ENCODE data around the gene GPER1. TPM values are rescaled to one million over a fixed set of nuclear protein-coding genes. Genes with fewer than 3 reads are reported as not detected.
"Not testable (repeated sequence)": the region's sequence is repeated elsewhere in the genome, so short reads cannot be mapped to it uniquely, and the experiment has no call there.

Gene GPER1
- total RNA-seq, 1 experiment from 2014 or later = not detected

- Histone ChIP-seq H3K9me3 (replicated peaks) (no peaks in the 10 kb centered on the region), H3K36me3 (no peaks in the 10 kb centered on the region), H3K27me3 (no peaks in the 10 kb centered on the region), H3K4me3 (no peak overlapping the region), H3K27ac (no peak overlapping the region), H3K4me1 (no peaks in the 10 kb centered on the region)
- no peak for DNase-seq
These were observed 14.6 kb upstream of the GPER1 start for GRCh38 chr7:1073142-1073977.

GRCh38 chr7:1074018-1074417 lies 13.9 kb upstream of the GPER1 start:
- not testable (repeated sequence) for H3K9me3 ChIP-seq (replicated peaks); H3K4me1 ChIP-seq; DNase-seq; H3K27me3 ChIP-seq; H3K27ac ChIP-seq; H3K4me3 ChIP-seq; H3K36me3 ChIP-seq

GRCh38 chr7:1074593-1075431 lies 13.1 kb upstream of the GPER1 start:
- Histone ChIP-seq H3K36me3 (no peaks in the 10 kb centered on the region), H3K4me3 (no peak overlapping the region), H3K4me1 (peaks cover 2% of the 10 kb centered on the region), H3K27ac (no peak overlapping the region), H3K9me3 (replicated peaks) (no peaks in the 10 kb centered on the region), H3K27me3 (no peaks in the 10 kb centered on the region)
- DNase-seq = no peak

- H3K4me3 ChIP-seq = no peak overlapping the region
- H3K36me3 ChIP-seq = no peaks in the 10 kb centered on the region
- H3K27ac ChIP-seq = no peak overlapping the region
- no peaks in the 10 kb centered on the region for H3K27me3 ChIP-seq
- DNase-seq = no peak
- H3K9me3 ChIP-seq (replicated peaks) = no peaks in the 10 kb centered on the region
- peaks cover 17% of the 10 kb centered on the region for H3K4me1 ChIP-seq
These were observed 11.5 kb upstream of the GPER1 start for GRCh38 chr7:1076184-1077072.

- no peaks in the 10 kb centered on the region for H3K9me3 ChIP-seq (replicated peaks)
These were observed 9.4 kb upstream of the GPER1 start for GRCh38 chr7:1078519-1078918.

GRCh38 chr7:1078985-1079384 lies 8.9 kb upstream of the GPER1 start:
- H3K4me1 ChIP-seq = peaks cover 23% of the 10 kb centered on the region

More at GRCh38 chr7:1078519-1078918, 9.4 kb upstream of the GPER1 start:
- Histone ChIP-seq H3K4me3 (no peak overlapping the region), H3K27ac (no peak overlapping the region), H3K36me3 (no peaks in the 10 kb centered on the region), H3K4me1 (peaks cover 23% of the 10 kb centered on the region), H3K27me3 (no peaks in the 10 kb centered on the region)
- no peak for DNase-seq

GRCh38 chr7:1079546-1079945 lies 8.4 kb upstream of the GPER1 start:
- Histone ChIP-seq H3K4me3 (no peak overlapping the region), H3K27ac (no peak overlapping the region), H3K9me3 (replicated peaks) (no peaks in the 10 kb centered on the region), H3K4me1 (peaks cover 23% of the 10 kb centered on the region), H3K27me3 (no peaks in the 10 kb centered on the region), H3K36me3 (no peaks in the 10 kb centered on the region)
- no peak for DNase-seq

More at GRCh38 chr7:1078985-1079384, 8.9 kb upstream of the GPER1 start:
- H3K27me3 ChIP-seq = no peaks in the 10 kb centered on the region
- H3K9me3 ChIP-seq (replicated peaks) = no peaks in the 10 kb centered on the region
- DNase-seq = no peak
- H3K27ac ChIP-seq = no peak overlapping the region
- no peak overlapping the region for H3K4me3 ChIP-seq
- H3K36me3 ChIP-seq = no peaks in the 10 kb centered on the region

GRCh38 chr7:1080252-1080920 lies 7.5 kb upstream of the GPER1 start:
- Histone ChIP-seq H3K9me3 (replicated peaks) (no peaks in the 10 kb centered on the region), H3K4me3 (no peak overlapping the region), H3K27ac (peak overlapping the region; percentile 50), H3K27me3 (no peaks in the 10 kb centered on the region), H3K4me1 (peaks cover 23% of the 10 kb centered on the region), H3K36me3 (no peaks in the 10 kb centered on the region)
- peak; percentile 34 to 51 for DNase-seq

- no peaks in the 10 kb centered on the region for H3K9me3 ChIP-seq (replicated peaks)
- no peaks in the 10 kb centered on the region for H3K36me3 ChIP-seq
- H3K27ac ChIP-seq = peak overlapping the region; percentile 50; the same call in 1 of the 2 replicates
- no peak overlapping the region for H3K4me3 ChIP-seq
- peaks cover 23% of the 10 kb centered on the region for H3K4me1 ChIP-seq
- H3K27me3 ChIP-seq = no peaks in the 10 kb centered on the region
- no peak for DNase-seq
These were observed 7.0 kb upstream of the GPER1 start for GRCh38 chr7:1080921-1081255.

GRCh38 chr7:1081336-1081735 lies 6.6 kb upstream of the GPER1 start:
- H3K27me3 ChIP-seq = no peaks in the 10 kb centered on the region
- no peak for DNase-seq
- H3K36me3 ChIP-seq = no peaks in the 10 kb centered on the region
- peaks cover 23% of the 10 kb centered on the region for H3K4me1 ChIP-seq
- H3K27ac ChIP-seq = no peak overlapping the region
- H3K4me3 ChIP-seq = no peak overlapping the region
- no peaks in the 10 kb centered on the region for H3K9me3 ChIP-seq (replicated peaks)

GRCh38 chr7:1081931-1082401 lies 5.9 kb upstream of the GPER1 start:
- Histone ChIP-seq H3K27me3 (no peaks in the 10 kb centered on the region), H3K9me3 (replicated peaks) (no peaks in the 10 kb centered on the region), H3K27ac (no peak overlapping the region), H3K36me3 (no peaks in the 10 kb centered on the region), H3K4me3 (no peak overlapping the region), H3K4me1 (peaks cover 23% of the 10 kb centered on the region)
- DNase-seq = peak; percentile 20 to 47

GRCh38 chr7:1083729-1084657 lies 3.9 kb upstream of the GPER1 start:
- no peak for DNase-seq
- H3K36me3 ChIP-seq = no peaks in the 10 kb centered on the region
- no peaks in the 10 kb centered on the region for H3K27me3 ChIP-seq
- no peak overlapping the region for H3K4me3 ChIP-seq
- no peaks in the 10 kb centered on the region for H3K9me3 ChIP-seq (replicated peaks)
- H3K27ac ChIP-seq = no peak overlapping the region
- peaks cover 28% of the 10 kb centered on the region for H3K4me1 ChIP-seq

GRCh38 chr7:1085266-1085665 lies 2.6 kb upstream of the GPER1 start:
- Histone ChIP-seq H3K36me3 (no peaks in the 10 kb centered on the region), H3K4me3 (no peak overlapping the region), H3K9me3 (replicated peaks) (no peaks in the 10 kb centered on the region), H3K27me3 (no peaks in the 10 kb centered on the region), H3K27ac (no peak overlapping the region), H3K4me1 (peaks cover 21% of the 10 kb centered on the region)
- no peak for DNase-seq

All from SJCRH30 (cell line).